GM19351 (cell line): ENCODE data around the gene FAM47E.

ENCODE experiments used
- ATAC-seq: cut with Tn5 transposase; IDR thresholded peaks from one replicate; pipeline ENCODE4 v1.9.1; 2021; ENCODE audit warnings: mild to moderate bottlenecking, moderate library complexity; ENCODE audit not compliant: unreplicated experiment

The FAM47E gene

GRCh38 chr4:76326515-76326914 is 75.0 kb downstream of the FAM47E start:
- ATAC-seq, result no peak
